Superior temporal gyrus (tissue), 1 donor: ENCODE data around the gene TCTN3.
"Not testable (repeated sequence)": the region's sequence is repeated elsewhere in the genome, so short reads cannot be mapped to it uniquely, and the experiment has no call there.

Experiments used
- DNase-seq: peaks from one replicate; pipeline ENCODE4 v3.0.0-alpha.2; 2016; ENCODE audit errors: extremely low spot score

The TCTN3 gene

DNA sequence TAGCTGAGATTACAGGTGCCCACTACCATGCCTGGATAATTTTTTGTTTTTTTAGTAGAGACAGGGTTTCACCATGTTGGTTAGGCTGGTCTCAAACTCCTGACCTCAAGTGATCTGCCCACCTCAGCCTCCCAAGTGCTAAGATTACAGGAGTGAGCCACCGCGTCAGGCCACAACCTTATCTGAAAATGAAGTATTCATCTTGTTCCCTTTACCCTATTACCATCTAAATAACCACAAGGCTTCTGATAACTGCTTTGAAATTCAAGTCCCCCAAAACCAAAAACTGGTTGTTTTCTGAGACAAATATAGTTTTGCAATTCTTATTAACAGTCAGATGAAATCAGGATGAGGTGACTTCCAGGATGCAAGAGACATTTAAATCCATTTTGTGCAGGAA lies 2.4 kb downstream of the TCTN3 start:
- DNase-seq, result no peak

DNA sequence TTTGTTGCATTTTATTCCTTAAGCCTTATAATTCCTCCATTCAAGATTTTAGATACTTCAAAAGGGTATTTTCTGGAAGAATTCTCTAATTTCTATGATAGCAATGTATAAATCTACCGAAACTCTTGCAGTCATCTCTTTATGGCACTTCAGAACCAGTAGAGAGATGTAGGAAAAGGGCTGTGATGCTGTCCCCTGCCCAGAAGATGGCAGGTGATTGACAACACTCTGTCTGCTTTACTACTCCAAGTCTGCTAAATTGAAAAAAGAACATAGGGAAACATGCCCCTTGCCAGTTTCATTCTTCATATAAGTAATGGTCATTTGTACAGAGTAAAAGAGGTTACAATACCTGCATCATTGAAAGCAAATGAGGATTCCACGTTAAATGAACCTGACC lies 5.1 kb downstream of the TCTN3 start:
- DNase-seq, result no peak

DNA sequence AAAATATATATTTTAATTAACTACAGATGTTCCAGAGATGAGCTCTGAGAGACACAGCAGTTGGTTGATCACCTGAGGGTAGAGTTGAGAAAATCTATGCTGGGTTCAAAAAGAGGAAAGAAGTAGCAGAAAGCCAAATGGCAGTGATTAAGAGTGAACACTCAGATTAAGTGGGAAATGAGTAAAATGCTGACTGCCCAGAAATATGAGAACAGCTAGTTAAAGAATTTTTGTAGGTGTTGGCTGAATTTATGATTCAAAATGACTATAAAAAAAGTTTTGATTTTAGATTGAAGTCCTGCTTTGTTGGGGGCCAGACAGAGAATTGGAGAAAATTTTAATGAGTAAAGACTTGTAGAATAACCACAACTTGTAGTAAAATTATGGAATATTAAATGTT lies 9.8 kb downstream of the TCTN3 start:
- DNase-seq, result no peak

DNA sequence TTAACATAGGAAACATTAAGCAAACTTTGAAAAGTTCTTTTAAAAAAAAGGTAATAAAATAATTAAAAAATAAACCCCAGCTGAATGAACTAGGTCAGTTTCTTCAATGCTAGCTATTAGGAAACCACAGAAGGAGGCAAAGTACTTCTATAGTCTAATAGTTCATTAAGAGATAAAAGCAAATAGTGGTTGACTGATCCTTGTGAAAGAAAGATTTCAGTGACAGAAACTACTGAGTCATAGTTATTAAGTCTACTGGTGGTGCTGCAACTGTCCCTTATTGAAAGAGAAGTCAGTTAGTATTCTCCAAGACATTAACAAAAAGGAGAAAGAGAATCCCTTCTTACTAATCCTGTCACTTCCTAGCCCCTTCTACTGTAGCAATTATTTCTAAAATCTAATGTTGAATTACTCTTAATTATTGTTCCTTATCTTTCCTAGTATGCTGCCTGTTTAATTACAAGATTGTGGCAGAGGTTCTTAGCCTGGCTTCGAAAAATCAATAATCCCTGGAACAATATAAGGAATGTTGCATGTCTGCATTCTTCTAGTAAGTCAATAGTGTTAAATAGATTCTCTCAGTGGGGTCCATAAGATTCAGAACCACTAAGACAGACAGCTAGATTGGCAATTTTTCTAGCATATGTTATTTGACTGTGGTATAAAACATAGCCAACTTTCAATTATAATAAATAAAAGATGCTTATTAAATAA lies 18.2 kb downstream of the TCTN3 start:
- no peak for DNase-seq

DNA sequence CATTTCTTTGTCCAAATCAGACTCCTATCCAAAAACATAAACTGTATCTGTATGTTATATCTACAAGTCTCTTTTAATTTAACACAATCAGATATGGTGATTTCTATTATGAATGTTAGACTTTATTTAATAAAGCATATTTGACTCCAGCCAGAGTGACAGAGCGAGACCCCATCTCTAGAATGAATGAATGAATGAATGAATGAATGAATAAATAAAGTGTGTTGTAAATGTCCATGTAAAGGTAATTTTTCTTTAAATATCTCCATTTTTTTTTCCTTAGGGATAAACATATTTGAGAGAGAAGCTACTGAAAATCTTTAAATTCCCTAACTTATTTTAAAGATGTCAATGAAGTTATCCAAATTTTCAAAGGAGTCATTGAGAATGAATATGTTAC lies 19.1 kb downstream of the TCTN3 start:
- DNase-seq, result no peak

DNA sequence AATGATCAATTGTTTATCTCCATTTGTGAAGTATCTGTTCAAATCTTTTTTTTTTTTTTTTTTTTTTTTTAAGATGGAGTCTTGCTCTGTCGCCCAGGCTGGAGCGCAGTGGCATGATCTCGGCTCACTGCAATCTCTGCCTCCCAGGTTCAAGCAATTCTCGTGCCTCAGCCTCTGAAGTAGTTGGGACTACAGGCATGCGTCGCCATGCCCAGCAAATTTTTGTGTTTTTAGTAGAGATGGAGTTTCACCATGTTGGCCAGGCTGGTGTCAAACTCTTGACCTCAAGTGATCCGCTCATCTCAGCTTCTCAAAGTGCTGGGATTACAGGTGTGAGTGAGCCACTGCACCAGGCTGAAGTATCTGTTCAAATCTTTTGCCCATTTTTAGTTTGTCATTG lies 21.1 kb downstream of the TCTN3 start:
- not testable (repeated sequence) for DNase-seq

DNA sequence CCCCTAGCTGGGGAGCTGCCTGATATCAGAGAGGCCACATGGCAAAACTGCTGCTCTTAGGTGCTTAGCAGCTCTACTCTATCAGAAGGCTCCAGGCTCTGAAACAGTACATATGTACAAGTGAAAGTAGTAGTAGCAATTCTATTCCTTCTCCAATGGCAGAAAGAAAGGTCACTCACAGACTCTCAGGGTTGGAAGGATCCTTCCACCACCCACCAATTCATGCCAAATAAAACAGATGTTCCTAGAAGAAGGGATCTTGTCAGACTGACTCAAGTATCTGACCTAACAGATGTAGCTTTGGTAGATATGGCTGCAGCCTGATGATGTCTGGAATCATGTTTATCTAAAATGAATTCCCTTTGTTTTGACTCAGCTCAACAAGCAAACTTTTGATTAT lies 29.2 kb downstream of the TCTN3 start:
- no peak for DNase-seq

DNA sequence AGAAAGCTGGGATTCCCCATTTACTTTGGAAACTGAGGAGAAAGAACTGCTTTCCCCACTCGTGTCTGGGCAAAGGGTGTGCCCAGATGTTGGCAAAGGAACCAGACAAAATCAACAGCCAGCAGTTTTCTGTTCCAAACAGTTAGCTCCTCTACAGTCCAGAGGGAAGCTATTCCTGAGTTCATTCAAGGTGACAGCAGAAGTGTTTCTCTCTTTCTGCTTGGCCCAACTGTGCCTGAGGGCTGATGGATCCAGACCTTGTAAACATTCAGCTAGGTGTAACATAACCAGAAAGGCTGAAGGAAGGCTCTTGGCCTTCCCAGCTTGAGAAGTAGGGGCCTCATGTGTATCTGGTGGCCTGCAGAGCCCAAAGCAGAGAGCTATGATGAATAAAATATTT lies 30.2 kb downstream of the TCTN3 start:
- DNase-seq, result no peak

DNA sequence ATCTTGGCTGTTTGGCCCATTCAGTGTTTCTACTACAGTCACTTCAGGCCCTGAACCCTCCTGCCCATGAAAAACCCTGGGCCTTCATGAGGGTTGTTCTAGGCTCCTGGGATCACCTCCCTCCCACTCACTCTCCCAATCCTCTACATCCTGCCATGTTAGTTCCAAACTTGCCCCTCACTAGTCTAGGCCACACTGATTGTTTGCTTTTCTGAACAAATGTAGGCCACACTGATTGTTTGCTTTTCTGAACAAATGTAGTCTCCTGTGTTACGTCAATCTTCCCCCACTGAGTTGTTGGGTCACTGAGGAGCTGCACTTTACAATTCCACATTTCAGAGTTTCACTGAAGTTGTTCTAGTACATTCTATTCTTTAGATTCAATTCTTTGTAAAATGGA lies 31.9 kb downstream of the TCTN3 start:
- DNase-seq, result no peak

DNA sequence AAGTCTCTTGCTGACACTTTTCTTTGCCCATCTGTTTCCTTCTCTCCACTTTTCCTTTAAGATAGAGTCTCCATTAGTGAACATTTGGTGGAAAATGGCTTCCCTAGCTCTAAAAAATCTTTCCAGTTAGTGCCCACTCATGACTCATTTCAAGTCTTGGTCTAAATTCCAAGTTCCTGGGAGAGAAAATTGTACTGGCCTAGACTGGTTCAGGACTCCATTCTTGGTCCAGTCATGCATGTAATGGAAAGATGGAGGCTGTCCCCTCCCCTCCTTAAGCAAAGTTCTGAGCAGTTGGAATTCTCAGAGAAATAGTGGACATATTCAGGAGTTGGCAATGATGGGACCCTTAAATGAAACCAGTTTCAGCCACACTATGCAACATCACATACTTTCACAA lies 33.4 kb downstream of the TCTN3 start:
- no peak for DNase-seq

DNA sequence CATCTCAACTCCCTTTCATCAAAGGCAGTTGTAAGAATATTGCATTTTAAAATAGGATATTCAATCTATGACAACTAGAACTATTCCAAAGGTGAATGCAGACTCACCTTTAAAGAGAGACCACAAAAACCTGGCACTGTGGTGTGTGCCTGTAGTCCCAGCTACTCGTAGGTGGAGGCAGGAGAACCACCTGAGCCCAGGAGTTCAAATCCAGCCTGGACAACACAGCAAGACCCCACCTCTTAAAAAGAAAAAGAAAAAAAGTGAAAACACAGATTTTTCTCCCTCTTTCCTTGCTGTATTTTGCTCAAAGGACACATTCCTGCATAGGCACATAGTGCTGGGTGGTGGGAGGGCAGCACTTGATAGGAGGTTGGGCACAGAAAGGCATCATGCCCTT lies 36.5 kb downstream of the TCTN3 start:
- DNase-seq, result no peak

DNA sequence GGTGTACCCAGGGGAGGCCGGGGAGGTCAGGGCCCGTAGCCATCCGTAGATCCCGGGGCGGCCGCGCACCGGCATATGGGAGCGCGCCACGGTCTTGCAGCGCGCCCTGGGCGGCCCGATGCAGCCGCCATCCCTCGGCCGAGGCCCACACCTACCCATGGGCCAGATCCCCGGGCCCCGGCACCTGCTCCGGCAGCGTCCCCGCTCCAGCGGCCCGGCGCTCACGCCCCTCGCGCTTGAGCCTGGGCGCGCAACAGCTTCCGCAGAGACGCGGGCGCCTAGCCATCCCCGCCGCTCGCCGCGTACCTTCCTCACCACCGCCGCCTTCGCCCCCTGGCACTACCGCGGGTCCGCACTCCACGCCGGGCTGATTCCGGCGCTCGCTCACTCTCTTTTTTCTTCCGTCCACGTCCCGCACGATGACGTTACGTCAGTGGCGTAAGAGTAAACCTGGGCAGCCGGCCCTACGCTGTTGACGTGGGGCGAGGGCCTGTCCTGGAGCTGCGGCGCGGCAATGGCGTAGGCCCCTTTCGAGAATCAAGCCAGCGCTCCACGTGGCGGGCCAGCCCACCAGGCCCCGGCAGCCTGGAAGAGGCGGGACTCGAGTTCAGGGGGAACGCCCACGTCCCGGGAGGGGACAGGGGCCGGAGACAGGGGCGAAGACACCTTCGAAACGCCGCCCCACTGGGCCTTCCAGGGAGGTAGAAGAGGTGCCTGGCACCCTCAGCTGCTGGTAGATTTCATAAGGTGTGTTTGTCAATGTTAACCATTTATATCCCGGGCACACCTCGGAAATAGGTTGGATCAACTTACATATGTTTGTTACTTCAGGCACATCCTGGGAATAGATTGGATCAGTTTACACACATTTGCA lies 37.2 kb downstream of the TCTN3 start, which contains the start of gene ALDH18A1:
ALDH18A1 (minus strand) TSS at position 421 of the 874 bp plus-strand sequence. CDS start 3,334 bp downstream, outside the sequence.
- DNase-seq, result peak; percentile 83

DNA sequence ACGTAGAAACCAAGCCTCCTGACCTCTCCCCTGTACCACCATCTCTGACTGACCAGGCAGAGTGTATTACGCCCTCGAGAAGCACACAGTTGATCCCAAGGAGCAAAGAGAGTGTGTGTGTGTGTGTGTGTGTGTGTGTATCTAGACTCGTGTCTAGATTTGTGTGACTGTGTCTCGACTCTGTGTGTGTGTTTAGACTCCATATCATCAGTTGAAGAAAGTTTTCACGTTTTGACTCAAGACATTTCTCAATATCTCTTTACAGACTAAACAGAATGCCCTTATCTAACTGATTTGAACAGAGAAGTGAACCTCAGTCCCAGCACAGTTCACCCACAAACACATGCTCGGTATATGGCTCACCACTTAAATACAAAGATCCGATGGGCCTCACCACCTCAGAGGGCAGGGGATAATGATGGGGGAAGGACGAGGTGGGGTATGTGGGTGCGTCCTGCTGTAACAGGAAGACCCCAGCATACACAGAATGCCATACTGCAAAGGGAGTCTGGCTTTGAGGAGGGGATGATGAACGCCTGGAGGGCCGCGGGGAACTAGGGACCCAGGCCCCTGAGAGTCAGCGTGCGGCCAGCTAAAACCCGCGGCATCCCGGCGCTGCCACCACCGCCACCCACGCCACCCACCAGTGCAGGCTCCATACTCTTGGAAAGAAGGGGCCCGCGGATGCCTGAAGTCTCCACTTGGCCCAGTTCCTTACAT lies 38.0 kb downstream of the TCTN3 start:
- no peak for DNase-seq

DNA sequence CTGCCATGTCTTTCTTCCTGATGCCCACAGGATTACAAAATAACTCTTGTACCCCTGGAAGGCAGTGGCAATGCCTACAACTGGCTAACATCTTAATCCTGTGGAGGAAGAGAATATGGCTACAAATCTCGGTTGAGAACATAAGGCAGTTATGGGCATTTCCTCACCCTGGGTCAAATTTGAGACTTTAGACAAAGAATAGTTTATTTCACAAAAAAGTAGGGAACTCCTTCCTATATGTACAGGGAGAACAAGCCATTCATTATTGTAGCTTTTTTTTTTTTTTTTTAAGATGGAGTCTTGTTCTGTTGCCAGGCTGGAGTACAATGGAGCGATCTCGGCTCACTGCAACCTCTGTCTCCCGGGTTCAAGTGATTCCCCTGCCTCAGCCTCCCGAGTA lies 39.8 kb downstream of the TCTN3 start:
- DNase-seq, result no peak

DNA sequence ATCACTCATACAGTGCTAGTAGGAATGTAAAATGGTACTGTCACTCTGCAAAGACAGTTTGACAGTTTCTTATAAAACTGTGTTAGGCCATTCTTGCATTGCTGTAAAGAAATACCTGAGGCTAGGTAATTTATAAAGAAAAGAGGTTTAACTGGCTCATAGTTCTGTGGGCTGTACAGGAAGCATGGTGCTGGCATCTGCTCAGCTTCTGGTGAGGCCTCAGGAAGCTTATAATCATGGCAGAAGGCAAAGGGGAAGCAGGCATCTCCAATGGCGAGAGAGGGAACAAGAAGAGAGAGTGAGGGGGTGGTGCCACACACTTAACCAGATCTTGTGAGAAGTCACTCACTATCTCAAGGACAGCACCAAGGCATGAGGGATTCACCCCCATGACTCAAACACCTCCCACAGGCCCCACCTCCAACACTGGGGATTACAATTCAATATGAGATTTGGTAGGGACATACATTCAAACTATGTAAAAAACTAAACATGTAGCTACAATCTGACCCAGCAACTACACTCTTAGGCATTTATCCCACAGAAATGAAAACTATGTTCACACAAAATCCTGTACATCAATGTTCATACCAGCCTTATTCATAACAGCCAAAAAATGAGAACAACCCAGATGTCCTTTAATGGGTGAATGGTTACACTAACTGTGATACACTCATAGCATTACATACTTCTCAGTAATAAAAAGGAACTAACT lies 42.2 kb downstream of the TCTN3 start:
- DNase-seq, result no peak

DNA sequence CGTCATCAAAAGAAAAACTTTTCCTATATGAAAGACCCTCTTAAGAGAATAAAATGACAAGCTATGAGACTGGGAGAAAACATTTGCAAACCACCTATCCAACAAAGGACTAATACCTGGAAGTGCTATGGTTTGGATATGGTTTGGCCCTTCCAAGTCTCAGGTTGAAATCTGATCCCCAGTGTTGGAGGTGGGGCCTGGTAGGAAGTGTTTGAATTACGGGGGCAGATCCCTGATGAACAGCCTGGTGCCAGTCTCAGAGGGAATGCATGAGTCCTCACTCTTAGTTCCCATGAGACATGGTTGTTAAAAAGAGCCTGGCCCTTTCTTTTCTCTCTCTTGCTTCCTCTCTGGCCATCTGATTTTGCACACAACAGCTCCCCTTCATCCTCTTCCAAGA lies 43.5 kb downstream of the TCTN3 start:
- DNase-seq, result no peak

DNA sequence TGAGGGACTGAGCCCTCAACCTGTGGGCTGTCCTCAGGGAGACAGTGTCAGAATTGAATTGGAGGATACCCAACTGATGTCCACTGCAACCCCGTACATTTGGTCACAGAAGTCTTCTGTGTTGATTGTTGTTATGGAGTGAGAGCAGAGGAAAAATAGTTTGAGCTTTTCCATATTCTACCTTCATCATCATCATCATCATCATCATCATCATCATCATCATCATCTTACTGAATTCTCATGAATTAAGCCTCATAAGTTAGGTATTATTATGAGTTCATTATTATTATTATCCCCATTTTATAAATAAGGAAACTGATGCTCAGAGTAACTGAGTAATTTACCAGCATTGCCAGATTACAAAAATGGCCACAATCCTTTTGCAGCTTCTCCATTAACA lies 45.6 kb downstream of the TCTN3 start:
- DNase-seq, result no peak

DNA sequence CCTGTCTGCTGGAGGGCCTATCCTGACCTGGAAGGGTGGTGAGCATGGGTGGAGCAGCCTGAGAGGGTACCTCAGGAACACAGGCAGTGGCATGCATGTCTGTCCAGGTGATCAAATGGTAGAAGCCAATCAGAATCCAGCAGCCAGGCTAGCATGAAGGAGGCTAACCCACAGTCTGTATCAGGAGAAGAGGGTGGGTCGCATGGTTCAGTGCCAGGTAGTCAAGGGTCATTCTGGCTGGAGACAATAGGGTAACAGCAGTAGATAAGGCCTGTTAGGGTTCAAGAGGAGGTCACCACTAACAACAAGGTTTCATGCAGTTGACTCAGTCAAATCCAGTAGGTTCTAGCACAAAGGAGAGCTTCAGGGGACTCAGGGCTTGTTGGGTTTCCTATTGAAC lies 47.6 kb downstream of the TCTN3 start:
- DNase-seq, result no peak

DNA sequence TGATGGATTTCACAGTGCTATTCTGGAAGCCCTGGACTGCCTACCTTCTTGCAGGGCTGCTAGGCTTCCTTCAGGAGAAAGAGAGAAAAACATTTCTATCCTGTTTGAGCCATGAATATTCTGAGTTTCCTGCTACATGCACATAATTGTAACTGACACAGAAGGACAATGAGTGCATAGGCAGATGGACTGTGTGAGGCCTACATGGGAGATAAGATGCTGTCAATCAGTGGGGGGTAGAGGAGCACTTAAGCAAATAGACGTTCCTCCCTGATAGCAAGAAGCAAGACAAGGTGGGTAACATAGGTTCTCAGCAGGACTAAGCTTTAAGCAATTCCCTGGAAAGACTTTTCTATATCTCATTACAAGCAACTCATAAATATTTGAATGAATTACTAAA lies 48.8 kb downstream of the TCTN3 start:
- no peak for DNase-seq

DNA sequence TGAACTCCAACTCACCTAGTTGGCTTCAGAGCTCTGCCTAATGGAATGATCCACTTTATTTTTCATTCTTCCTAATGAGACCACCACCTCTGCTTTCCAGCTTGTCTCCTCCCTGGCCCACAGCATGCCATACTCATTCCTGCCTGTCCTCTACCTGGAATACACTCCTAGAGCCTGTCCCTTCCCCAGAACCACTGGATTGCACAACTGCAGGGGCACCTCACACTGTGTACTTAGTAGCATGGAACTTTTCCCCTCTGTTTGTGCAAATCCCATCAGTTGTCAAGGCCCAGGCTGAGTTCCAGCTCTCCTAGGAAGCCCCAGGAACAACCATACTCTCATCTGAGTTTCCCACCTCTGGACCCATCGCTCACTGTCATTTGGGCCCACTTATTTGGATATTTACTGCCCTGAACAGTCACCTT lies 52.8 kb downstream of the TCTN3 start:
- DNase-seq, result no peak

DNA sequence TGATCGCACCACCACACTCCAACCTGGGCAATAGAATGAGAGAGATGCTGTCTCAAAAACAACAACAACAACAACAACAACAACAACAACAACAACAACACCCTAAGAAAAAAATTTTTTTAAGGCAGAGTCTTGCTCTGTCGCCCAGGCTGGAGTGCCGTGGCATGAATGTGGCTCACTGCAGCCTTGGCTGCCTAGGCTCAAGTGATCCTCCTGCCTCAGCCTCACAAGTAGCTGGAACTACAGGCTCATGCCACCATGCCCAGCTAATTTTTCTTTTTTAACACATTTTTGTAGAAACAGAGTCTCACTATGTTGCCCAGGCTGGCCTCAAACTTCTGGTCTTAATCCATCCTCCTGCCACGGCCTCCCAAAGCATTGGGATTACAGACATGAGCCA lies 55.8 kb downstream of the TCTN3 start:
- no peak for DNase-seq

DNA sequence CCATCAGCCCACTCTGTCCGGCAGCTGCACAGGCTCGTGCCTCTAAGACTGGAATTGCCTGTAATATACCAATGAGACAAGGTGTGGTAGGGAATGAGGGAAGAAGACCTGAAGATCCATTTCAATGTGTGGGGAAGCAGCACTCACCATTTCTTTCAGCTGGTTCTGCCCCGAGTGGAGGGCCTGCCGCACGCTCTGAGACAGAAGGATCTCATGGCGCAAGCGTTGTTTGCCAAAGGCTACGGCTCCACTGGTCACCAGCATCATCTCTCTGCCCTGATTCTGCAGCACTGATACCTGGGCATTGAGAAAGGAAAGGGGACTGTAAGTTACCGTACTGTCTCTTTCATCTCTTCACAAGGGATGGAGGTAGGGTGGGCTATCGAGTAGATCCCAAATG lies 56.6 kb downstream of the TCTN3 start:
- no peak for DNase-seq
